Measurements from ENCODE around the gene LSMEM2.
"Not testable (repeated sequence)": the region's sequence is repeated elsewhere in the genome, so short reads cannot be mapped to it uniquely, and the experiment has no call there.

Gene LSMEM2

DNA sequence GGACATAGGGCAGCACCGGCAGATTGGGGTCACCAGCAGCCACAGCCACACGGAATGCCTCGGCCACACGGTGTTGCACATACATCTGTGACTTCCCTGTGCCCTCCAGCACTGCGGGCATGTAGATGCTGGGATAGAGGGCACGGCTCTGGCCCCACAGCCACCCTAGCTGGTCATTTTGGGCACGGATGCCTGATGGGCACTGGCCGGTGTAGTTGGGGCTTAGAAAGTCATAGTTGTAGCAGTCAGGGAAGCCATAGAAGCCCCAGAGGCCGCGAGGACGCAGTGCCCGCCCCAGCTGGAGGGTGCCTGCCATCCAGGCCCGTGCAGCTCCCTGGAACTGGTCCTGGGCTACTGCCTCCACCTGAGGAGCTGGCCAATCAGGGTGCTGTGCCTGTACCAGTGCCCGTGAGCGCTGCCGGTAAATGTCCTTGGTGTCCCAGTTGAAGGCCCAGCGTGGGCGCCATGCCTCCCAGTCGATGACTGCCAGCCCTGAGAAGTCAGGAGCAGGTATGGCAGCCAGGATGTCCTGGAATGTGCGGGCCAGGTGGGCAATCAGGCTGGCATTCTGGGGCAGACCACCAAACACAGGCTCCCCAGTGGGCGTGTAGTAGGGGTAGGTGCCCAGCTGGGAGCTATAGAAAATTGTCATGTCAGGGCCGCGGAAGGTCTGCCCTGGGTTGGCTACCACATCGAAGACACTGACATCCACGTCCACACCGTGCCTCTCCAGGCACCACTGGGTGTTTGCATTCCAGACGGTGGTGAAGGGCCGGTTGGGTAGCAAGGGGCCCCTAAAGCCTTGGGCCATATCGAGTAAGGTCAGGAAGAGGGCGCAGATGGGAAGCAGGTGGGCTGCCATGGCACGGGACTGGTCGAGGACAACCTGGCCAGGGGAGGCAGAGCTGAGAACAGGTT, 23.5 kb downstream of the LSMEM2 start:
- no peak for DNase-seq

GRCh38 chr3:50303013-50303815, 24.3 kb downstream of the LSMEM2 start, which contains the start of gene HYAL1:
HYAL1 (minus strand) TSS chr3:50303574; CDS start chr3:50302956, 618 bp downstream.
- no peak for DNase-seq

- no peak for DNase-seq
Observed at GRCh38 chr3:50304601-50305000, 25.7 kb downstream of the LSMEM2 start.

DNA sequence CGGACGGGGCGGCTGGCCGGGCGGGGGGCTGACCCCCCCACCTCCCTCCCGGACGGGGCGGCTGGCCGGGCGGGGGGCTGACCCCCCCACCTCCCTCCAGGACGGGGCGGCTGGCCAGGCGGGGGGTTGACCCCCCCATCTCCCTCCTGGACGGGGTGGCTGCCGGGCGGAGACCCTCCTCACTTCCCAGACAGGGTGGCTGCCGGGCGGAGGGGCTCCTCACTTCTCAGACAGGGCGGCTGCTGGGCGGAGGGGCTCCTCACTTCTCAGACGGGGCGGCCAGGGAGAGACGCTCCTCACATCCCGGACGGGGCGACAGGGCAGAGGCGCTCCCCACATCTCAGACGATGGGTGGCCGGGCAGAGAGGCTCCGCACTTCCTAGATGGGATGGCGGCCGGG, 33.2 kb downstream of the LSMEM2 start:
- not testable (repeated sequence) for DNase-seq

GRCh38 chr3:50314342-50314741, 35.5 kb downstream of the LSMEM2 start:
- DNase-seq: no peak

DNA sequence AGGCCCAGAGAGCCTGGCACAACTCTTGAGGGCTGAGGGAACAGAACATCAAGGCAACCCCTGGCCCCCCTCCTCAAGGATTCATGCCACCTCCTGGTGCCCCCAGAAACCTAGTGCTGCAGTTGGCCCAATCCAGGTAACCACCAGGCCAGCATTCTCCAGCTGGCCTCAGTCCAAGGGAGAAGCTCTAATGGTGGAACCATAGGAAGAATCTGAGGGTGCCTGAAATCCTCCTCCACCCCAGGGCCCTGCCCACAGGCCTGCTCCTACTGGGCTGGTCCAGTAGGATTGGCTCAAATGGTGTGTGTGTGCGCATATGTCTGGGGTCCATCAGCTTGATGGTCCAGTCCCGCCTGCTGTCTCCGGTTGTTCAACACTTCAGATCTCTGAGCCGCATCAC, 35.9 kb downstream of the LSMEM2 start:
- DNase-seq: no peak

DNA sequence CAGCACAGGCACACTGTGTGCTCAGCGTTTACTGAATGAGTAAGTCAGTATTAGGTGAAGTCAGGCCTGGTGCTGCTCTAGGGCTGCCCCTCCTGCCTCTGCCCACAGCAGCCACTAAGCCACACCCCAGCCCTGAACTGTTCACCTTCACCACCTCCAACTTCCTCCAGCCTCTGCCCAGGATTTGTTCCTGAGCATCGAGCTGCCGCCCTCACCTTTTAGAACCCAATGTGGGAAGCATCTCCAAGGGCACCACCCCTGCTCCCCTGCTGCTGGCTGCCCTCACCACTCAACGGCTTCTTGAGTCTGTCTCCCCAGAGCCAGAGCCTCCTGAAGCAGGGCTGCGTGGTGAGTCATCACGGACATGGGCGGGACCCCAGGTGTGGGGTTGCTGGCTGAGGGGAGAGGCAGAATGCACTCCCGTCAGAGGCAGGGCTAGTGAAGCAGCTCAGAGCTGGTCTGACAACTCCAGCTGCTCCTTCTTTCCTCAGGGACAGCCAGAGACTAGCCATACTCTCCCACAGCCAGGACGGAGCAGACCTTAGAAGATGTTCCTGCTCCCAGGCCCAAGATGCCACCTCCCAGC, 37.9 kb downstream of the LSMEM2 start:
- DNase-seq: peak; percentile 2

GRCh38 chr3:50317300-50317699, 38.4 kb downstream of the LSMEM2 start:
- DNase-seq: no peak

- DNase-seq: no peak
Observed at GRCh38 chr3:50318163-50318562, 39.3 kb downstream of the LSMEM2 start.

DNA sequence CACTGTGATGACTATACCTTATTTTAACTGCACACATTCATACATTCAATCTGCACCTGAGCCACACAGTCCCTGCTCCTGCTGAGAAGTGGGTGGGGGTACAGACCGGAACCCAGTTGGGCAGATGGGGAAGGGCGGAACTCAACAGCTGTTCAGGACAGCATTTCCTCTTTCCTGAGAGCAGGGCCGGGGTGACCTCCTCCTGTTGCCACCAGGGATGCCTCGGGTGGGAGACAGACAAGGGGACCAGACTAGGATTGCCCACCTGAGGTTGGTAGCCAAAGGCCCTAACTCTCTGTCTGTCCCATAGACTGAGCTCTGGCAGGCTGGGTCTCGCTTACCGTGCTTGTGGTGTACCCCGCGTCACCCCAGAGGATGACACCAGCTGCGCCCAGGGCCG, 39.7 kb downstream of the LSMEM2 start:
- DNase-seq: no peak

- DNase-seq: no peak
Observed at GRCh38 chr3:50319181-50319893, 40.5 kb downstream of the LSMEM2 start.

DNA sequence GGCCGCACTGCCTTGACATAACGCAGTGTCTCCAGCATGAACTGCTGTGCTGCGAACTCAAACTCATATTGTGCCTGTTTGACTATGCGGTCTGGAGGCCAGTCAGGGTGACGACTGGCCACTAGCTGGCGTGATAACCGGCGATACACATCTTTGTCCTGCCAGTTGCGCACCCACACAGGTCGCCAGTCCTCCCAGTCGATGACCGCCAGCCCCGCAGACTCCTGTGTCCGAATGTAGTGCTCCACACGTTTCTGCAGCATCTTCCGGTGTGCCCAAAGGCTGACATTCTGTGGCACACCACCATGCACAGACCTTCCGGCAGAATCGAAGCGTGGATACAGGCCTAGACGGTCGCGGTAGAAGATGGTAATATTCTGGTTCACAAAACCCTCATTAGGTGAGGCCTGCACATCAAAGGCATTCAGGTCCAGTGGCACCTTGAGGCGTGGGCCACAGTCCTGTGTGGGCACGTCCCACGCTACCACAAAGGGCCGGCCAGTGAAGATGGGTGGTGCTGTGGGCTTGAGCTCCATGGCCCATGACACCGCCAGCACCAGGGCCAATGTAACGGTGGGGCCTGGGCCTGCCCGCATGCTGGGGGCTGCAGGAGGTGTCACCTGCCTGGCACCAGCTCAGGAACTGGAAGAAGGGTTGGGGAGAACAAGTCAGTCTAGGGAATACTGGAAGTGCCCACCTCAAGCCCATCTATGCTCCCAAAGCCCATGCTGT, 41.2 kb downstream of the LSMEM2 start:
- no peak for DNase-seq

- peak; percentile 46 for DNase-seq
Observed at GRCh38 chr3:50320853-50321335, 42.0 kb downstream of the LSMEM2 start.

- peak; percentile 50 for DNase-seq
Observed at GRCh38 chr3:50321336-50322114, 42.6 kb downstream of the LSMEM2 start.

- no peak for DNase-seq
Observed at GRCh38 chr3:50322115-50322385, 43.2 kb downstream of the LSMEM2 start.

GRCh38 chr3:50322386-50323091, 43.7 kb downstream of the LSMEM2 start, which contains the start of gene HYAL2:
HYAL2 (minus strand) TSS chr3:50322745; CDS start chr3:50320489, 2,256 bp downstream.
- DNase-seq: peak; percentile 12

DNA sequence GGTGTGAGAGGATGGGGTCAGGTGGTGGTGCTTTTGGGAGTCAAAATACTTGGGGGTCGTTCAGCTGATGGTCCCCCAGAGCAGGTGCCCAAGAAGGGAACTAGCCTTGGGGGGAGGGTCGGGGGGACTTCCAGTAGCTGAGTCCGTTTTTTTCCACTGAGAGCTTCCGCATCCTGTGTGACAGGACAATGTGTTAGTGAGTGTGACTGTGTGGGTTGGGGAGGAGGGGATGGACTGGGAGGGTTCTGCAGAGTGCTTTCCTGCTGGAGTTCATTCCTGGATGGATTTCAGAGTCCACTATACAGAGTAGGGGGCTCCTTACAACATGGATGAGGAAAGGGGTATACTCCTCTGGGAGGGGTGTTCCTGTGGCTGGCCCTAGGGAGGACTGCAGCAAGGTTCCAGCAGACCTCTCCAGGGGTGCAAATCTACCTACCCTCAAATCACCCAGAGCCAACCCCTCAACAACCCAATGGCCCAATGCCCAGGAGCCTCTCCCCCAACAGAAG, 44.3 kb downstream of the LSMEM2 start:
- no peak for DNase-seq

DNA sequence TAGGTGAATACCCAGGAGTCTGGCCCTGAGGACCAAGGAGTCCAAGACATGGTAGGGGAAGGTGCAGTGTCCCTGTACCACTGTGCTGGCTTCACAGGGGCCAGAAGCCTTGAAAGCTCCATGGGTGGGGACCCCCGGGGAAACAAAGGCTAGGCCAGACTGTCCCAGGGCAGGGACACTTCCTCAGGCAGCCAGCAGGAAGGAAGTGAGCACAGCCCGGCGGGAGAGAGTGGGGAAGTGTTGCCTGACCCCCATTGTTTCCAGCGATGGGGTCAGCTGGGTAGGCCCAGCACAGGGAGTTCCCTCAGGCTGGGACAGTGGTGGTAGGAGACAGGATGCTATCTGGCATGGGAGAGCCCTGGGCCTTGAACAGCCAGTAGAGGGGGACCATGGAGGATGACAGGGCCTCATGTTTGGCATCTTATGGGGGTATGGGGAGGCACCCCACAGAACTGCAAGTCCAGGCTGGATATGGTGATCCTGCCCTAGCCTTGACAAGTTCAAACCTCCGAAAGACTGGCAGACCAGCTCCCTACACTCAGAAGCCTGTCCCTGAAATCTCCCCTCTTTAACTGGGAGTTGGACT, 44.8 kb downstream of the LSMEM2 start:
- no peak for DNase-seq

DNA sequence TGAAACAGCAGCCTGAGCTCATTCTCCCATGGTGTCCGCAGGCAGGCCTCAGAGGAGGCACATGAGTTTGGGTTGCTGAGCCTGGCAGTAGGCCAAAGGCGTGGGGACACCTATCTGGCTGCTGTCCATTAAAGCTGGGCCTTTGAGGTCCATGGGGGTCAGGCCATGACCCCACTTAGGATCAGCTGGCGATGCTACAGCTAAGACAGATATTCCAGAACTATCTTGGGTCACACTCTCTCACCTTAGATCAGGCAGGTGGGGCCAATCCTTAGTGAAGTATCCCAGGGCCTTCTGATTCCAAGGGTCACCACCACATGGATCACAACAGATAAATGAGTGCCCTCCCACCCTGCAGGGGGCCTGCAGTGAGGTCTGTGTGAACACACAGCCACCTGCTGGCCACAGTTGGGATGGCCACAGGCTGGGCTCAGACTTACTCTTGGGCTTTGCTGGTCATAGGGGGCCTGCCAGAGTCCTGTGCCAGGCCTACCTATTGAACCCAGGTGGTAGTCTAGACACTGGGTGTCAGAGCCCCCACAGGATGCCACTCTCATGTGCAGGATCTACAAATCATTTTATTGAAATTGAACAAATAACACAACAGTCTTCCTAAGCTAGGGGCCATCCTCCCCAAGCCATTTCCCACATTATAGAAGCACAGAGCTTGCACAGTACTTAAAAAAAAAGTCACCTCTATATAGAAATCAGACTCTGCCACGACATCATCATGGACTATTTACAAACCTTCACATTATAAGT, 45.6 kb downstream of the LSMEM2 start:
- DNase-seq: peak; percentile 53

Measured in COR-L47 (cell line).